PC-9 (cell line): ENCODE data around the gene HGD.

Experiments used
- EZH2 ChIP-seq: fragments of 200-600 bp; sonication (generic); IDR thresholded peaks from 2 replicates; pipeline ENCODE4 v1.8.0; 2017; ENCODE audit warnings: antibody characterized with exemption, low read depth
- TF ChIP-seq, protein P1 (sequence below): fragments of 200-600 bp; sonication (generic); conservative IDR thresholded peaks from 2 replicates; pipeline ENCODE4 v1.6.1; 2017; ENCODE audit warnings: mixed run types, antibody characterized with exemption, mild to moderate bottlenecking, moderate library complexity

DNA sequence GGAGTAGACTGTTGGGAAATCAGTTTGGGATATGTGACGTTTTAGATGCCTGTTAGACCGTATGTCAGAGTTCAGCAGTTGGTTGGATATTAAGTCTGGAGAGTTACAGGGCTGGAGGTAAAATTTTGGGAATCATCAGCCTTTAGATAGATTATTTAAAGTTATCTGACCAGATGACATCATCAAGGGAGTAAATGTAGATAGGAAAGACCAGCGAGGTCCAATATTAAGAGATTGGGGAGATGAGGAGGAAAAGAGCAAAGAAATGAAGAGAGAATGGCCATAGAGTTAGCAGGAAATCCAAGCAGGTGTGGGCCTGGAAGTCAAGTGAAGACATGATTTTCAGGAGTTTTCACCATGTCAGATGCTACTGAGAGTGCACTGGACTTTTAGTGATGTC lies 82.8 kb downstream of the HGD start:
- no peak for TF ChIP-seq EZH2
- TF ChIP-seq, protein P1, sequence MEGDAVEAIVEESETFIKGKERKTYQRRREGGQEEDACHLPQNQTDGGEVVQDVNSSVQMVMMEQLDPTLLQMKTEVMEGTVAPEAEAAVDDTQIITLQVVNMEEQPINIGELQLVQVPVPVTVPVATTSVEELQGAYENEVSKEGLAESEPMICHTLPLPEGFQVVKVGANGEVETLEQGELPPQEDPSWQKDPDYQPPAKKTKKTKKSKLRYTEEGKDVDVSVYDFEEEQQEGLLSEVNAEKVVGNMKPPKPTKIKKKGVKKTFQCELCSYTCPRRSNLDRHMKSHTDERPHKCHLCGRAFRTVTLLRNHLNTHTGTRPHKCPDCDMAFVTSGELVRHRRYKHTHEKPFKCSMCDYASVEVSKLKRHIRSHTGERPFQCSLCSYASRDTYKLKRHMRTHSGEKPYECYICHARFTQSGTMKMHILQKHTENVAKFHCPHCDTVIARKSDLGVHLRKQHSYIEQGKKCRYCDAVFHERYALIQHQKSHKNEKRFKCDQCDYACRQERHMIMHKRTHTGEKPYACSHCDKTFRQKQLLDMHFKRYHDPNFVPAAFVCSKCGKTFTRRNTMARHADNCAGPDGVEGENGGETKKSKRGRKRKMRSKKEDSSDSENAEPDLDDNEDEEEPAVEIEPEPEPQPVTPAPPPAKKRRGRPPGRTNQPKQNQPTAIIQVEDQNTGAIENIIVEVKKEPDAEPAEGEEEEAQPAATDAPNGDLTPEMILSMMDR: no peak
